RWPE2 (cell line): Measurements from ENCODE around the gene ABCG4.

Source experiments
- ATAC-seq: fragments of 200-7000 bp; cut with Tn5 transposase; 3 replicates; pipeline ENCODE4 v1.9.1; 2021; ENCODE audit warnings: low read depth
- DNase-seq: peaks from one replicate; pipeline ENCODE4 v3.0.0-alpha.2; 2020; ENCODE audit warnings: low spot score
- H3K27ac ChIP-seq: fragments of 450-650 bp; 2 replicates; pipeline ENCODE4 v1.5.1; 2017; ENCODE audit warnings: mild to moderate bottlenecking; ENCODE audit not compliant: poor library complexity, severe bottlenecking
- H3K27me3 ChIP-seq: fragments of 250-450 bp; sonication (Bioruptor Pico); 2 replicates; pipeline ENCODE4 v1.5.1; 2021; ENCODE audit warnings: mild to moderate bottlenecking, moderate library complexity; ENCODE audit not compliant: insufficient read depth, poor library complexity, severe bottlenecking
- H3K36me3 ChIP-seq: fragments of 250-450 bp; sonication (Bioruptor Pico); 2 replicates; pipeline ENCODE4 v1.5.1; 2020; ENCODE audit warnings: low read depth, mild to moderate bottlenecking, moderate library complexity
- H3K4me1 ChIP-seq: fragments of 250-450 bp; sonication (Bioruptor Pico); 2 replicates; pipeline ENCODE4 v1.5.1; 2021; ENCODE audit warnings: mild to moderate bottlenecking, moderate library complexity; ENCODE audit not compliant: insufficient read depth, poor library complexity, severe bottlenecking
- H3K4me3 ChIP-seq: fragments of 250-450 bp; sonication (Bioruptor Pico); 2 replicates; pipeline ENCODE4 v1.5.1; 2021; ENCODE audit warnings: mild to moderate bottlenecking, moderate library complexity; ENCODE audit not compliant: severe bottlenecking
- H3K9me3 ChIP-seq: fragments of 250-450 bp; sonication (Bioruptor Pico); 2 replicates; pipeline ENCODE4 v1.5.1; 2021; ENCODE audit warnings: mild to moderate bottlenecking, moderate library complexity; ENCODE audit not compliant: severe bottlenecking
- TF ChIP-seq, protein P1 (sequence below): fragments of 450-650 bp; IDR thresholded peaks from one replicate; pipeline ENCODE4 v1.5.1; 2017; ENCODE audit warnings: mild to moderate bottlenecking, moderate library complexity; ENCODE audit not compliant: poor library complexity, severe bottlenecking

ABCG4 gene

DNA sequence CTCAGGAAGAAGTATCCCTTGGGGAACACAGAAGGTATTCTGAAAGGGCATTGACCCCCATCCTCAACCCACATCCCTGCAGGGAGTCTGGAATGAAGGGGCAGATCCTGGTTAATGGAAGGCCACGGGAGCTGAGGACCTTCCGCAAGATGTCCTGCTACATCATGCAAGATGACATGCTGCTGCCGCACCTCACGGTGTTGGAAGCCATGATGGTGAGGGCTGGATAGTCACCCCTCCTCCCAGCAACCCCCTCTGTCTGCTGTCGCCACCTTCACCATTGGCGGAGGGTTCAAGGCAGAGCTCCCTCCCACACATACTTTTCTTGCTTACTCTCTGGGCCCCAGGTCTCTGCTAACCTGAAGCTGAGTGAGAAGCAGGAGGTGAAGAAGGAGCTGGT lies 5.3 kb downstream of the ABCG4 start:
- ATAC-seq, result no peak
- Histone ChIP-seq H3K27me3 (no peaks in the 10 kb centered on the region), H3K4me1 (no peaks in the 10 kb centered on the region), H3K4me3 (no peak overlapping the region), H3K27ac (no peak overlapping the region), H3K9me3 (no peaks in the 10 kb centered on the region), H3K36me3 (no peaks in the 10 kb centered on the region)
- DNase-seq, result no peak
- TF ChIP-seq, protein P1, sequence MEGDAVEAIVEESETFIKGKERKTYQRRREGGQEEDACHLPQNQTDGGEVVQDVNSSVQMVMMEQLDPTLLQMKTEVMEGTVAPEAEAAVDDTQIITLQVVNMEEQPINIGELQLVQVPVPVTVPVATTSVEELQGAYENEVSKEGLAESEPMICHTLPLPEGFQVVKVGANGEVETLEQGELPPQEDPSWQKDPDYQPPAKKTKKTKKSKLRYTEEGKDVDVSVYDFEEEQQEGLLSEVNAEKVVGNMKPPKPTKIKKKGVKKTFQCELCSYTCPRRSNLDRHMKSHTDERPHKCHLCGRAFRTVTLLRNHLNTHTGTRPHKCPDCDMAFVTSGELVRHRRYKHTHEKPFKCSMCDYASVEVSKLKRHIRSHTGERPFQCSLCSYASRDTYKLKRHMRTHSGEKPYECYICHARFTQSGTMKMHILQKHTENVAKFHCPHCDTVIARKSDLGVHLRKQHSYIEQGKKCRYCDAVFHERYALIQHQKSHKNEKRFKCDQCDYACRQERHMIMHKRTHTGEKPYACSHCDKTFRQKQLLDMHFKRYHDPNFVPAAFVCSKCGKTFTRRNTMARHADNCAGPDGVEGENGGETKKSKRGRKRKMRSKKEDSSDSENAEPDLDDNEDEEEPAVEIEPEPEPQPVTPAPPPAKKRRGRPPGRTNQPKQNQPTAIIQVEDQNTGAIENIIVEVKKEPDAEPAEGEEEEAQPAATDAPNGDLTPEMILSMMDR, result no peak

DNA sequence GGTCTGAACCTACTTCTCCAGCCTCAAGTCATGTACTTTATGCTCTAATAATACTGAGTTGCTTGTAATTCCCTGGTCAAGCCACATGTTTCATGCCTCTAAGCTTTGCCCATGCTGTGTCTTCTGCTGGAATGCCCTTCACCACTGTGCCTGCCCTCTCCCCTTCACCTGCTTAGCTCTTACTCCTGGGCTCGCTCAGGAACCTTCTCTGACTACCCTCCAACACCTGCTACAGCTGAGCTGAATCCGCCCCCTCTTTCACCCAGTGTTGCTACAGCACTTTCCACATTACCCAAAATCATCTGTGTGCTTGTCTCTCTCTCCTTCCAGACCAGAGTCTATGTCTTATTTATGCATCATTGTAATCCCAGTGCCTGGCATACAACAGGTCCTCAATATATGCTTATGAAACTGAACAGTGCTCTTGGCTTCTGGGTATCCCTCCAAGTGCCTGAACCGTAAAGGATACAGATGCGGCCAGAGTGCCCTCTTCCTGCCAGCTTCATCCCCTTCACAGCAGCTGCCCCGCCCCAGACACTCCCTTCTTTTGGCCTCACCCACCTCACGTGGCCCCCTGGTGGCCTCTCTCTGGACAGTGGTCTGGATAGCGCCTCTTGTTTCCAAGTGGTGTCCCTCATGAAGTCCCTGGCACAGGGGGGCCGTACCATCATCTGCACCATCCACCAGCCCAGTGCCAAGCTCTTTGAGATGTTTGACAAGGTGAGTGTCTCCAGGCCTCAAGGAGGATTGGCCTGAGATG lies 7.1 kb downstream of the ABCG4 start:
- Histone ChIP-seq H3K4me3 (no peak overlapping the region), H3K27me3 (no peaks in the 10 kb centered on the region), H3K9me3 (no peaks in the 10 kb centered on the region), H3K4me1 (no peaks in the 10 kb centered on the region), H3K36me3 (no peaks in the 10 kb centered on the region), H3K27ac (no peak overlapping the region)
- ATAC-seq, result peak; percentile 61
- DNase-seq, result no peak
- TF ChIP-seq, protein P1, result peak; percentile 24

DNA sequence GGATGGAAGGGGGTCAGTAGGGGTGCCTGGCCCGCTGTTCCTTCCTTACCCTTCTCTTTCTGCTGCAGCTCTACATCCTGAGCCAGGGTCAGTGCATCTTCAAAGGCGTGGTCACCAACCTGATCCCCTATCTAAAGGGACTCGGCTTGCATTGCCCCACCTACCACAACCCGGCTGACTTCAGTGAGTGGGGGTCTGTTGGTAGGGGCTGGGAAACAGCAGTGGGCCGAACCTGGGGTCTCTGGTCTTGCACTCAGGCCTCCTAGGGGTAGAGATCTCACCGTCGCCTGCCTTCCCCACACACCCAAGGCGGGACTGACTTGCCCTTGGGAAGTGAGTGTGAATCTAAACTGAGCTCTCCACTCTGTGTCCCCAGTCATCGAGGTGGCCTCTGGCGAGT lies 7.6 kb downstream of the ABCG4 start:
- Histone ChIP-seq H3K4me3 (no peak overlapping the region), H3K27ac (no peak overlapping the region), H3K27me3 (no peaks in the 10 kb centered on the region), H3K36me3 (no peaks in the 10 kb centered on the region), H3K4me1 (no peaks in the 10 kb centered on the region), H3K9me3 (no peaks in the 10 kb centered on the region)
- TF ChIP-seq, protein P1, result no peak
- DNase-seq, result no peak
- ATAC-seq, result no peak

DNA sequence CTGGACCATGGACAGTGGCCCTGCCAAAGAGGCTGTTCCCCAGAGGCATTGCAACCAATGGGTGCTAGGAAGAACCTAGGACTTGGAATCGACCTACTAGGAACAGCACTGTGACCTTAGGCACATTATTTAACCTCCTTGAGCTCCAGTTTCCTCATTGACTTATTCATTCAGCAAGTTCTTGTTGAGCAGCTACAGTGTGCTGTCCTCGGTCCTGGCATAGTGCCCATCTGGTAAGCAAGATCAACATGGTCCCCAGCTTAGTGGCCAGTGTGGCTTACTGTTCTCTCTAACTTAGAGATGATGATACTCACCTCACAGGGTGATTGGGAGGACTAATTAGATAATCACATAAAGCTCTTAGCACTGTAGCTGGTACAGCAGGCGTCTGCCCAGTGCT lies 8.2 kb downstream of the ABCG4 start:
- Histone ChIP-seq H3K27ac (no peak overlapping the region), H3K9me3 (no peaks in the 10 kb centered on the region), H3K4me3 (no peak overlapping the region), H3K36me3 (no peaks in the 10 kb centered on the region), H3K27me3 (no peaks in the 10 kb centered on the region), H3K4me1 (no peaks in the 10 kb centered on the region)
- TF ChIP-seq, protein P1, result no peak
- DNase-seq (no peak), ATAC-seq (no peak)

DNA sequence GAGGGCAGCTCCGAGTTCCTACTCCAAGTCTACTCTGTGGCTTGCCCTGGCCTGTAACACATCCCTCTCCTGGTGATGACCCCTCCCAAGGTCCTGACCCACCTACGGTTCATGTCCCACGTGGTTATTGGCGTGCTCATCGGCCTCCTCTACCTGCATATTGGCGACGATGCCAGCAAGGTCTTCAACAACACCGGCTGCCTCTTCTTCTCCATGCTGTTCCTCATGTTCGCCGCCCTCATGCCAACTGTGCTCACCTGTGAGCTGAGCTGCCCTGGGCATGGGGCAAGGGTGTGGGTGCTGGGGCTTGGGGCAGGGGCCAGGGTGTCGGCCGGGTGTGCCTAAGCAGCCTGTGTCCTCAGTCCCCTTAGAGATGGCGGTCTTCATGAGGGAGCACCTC lies 9.6 kb downstream of the ABCG4 start:
- H3K4me3 ChIP-seq, result no peak overlapping the region

More for the DNA sequence above, 9.6 kb downstream of the ABCG4 start:
- TF ChIP-seq, protein P1, result no peak
- H3K27ac ChIP-seq, result no peak overlapping the region
- H3K9me3 ChIP-seq, result no peaks in the 10 kb centered on the region
- DNase-seq, result no peak
- ATAC-seq, result no peak
- no peaks in the 10 kb centered on the region for H3K4me1 ChIP-seq
- H3K27me3 ChIP-seq, result no peaks in the 10 kb centered on the region
- no peaks in the 10 kb centered on the region for H3K36me3 ChIP-seq
